ENCODE data around the gene PTH1R.

DNA sequence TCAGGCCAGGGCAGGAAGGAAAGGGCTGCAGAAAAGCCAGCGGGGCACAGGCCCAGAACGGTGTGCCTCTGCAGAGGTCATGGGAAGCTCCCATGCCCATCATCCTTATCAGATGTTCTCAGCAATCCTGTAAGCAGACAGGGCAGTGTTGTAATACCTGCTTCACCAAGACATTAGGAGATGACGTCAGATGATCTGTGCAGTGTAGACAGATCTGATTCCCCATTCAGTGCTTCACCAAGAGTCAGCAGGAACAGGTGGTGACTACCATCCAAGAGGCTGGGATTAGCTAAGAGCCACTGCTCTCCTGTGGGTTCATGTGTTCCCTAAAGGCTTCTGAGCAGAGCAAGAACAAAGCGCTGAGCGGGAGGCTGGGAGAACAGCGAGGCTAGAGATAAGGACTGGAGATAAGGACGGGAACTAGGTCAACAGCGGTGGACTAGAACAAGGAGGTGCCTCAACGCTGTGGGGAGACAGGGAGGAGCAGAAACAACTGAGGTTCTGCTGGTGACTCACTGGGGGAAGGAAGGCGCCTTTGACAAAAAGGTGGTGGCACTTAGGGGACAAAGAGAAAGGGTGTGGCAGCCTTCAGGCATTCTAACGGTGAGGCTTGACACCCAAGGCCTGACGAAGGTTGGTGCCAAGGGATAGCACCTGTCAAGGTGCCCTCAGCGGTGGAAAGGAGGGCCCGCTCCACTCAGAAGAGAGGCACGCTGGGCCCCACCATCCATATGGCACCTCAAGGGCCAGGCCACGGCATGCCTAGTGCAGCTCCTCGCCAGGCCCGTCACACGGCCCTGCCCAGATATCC is 70.7 kb downstream of the PTH1R start:
- no peak for TF ChIP-seq POLR2A (IDR thresholded peaks at IDR 0.05)
- TF ChIP-seq, protein P1, sequence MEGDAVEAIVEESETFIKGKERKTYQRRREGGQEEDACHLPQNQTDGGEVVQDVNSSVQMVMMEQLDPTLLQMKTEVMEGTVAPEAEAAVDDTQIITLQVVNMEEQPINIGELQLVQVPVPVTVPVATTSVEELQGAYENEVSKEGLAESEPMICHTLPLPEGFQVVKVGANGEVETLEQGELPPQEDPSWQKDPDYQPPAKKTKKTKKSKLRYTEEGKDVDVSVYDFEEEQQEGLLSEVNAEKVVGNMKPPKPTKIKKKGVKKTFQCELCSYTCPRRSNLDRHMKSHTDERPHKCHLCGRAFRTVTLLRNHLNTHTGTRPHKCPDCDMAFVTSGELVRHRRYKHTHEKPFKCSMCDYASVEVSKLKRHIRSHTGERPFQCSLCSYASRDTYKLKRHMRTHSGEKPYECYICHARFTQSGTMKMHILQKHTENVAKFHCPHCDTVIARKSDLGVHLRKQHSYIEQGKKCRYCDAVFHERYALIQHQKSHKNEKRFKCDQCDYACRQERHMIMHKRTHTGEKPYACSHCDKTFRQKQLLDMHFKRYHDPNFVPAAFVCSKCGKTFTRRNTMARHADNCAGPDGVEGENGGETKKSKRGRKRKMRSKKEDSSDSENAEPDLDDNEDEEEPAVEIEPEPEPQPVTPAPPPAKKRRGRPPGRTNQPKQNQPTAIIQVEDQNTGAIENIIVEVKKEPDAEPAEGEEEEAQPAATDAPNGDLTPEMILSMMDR (IDR thresholded peaks at IDR 0.05) = no peak

Data from vagina (tissue), 2 donors.